ENCODE results near the gene ASCL2.

GRCh38 chr11:2247496-2247895 is 22.9 kb downstream of the ASCL2 start:
- TF ChIP-seq, protein P1, sequence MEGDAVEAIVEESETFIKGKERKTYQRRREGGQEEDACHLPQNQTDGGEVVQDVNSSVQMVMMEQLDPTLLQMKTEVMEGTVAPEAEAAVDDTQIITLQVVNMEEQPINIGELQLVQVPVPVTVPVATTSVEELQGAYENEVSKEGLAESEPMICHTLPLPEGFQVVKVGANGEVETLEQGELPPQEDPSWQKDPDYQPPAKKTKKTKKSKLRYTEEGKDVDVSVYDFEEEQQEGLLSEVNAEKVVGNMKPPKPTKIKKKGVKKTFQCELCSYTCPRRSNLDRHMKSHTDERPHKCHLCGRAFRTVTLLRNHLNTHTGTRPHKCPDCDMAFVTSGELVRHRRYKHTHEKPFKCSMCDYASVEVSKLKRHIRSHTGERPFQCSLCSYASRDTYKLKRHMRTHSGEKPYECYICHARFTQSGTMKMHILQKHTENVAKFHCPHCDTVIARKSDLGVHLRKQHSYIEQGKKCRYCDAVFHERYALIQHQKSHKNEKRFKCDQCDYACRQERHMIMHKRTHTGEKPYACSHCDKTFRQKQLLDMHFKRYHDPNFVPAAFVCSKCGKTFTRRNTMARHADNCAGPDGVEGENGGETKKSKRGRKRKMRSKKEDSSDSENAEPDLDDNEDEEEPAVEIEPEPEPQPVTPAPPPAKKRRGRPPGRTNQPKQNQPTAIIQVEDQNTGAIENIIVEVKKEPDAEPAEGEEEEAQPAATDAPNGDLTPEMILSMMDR (conservative IDR thresholded peaks at IDR 0.05): no peak
- TF ChIP-seq ZFX (IDR thresholded peaks at IDR 0.05): no peak
